Smooth muscle cell (in vitro differentiated cells): Measurements from ENCODE around the gene PNKD. TPM values are rescaled to one million over a fixed set of nuclear protein-coding genes. Genes with fewer than 3 reads are reported as not detected.

Source experiments
- DNase-seq: peaks from one replicate; lab custom pipeline; 2025; ENCODE audit not compliant: unreplicated experiment; lab: John Stamatoyannopoulos, UW
- H2AFZ ChIP-seq: fragments of 200-600 bp; sonication (generic); 2 replicates; pipeline ENCODE4 v1.6.0; 2016; ENCODE audit warnings: antibody characterized with exemption, low read depth, mild to moderate bottlenecking
- H3F3A ChIP-seq: fragments of 200-600 bp; sonication (generic); 2 replicates; pipeline ENCODE4 v1.6.0; 2017; ENCODE audit warnings: antibody characterized with exemption, low read depth
- H3K27ac ChIP-seq: fragments of 200-600 bp; sonication (generic); 2 replicates; pipeline ENCODE4 v1.5.1; 2016; ENCODE audit warnings: low read depth, mild to moderate bottlenecking
- H3K27me3 ChIP-seq: fragments of 200-600 bp; sonication (generic); 2 replicates; pipeline ENCODE4 v1.6.1; 2016; ENCODE audit warnings: low read depth, mild to moderate bottlenecking
- H3K36me3 ChIP-seq: fragments of 200-600 bp; sonication (generic); 2 replicates; pipeline ENCODE4 v1.5.1; 2016; ENCODE audit warnings: low read depth
- H3K4me1 ChIP-seq: fragments of 200-600 bp; sonication (generic); 2 replicates; pipeline ENCODE4 v1.5.1; 2016; ENCODE audit warnings: low read depth
- H3K4me2 ChIP-seq: fragments of 200-600 bp; sonication (generic); 2 replicates; pipeline ENCODE4 v1.6.0; 2016; ENCODE audit warnings: mild to moderate bottlenecking
- H3K4me3 ChIP-seq: fragments of 200-600 bp; sonication (generic); 2 replicates; pipeline ENCODE4 v1.5.1; 2016; ENCODE audit warnings: mild to moderate bottlenecking
- H3K79me2 ChIP-seq: fragments of 200-600 bp; sonication (generic); 2 replicates; pipeline ENCODE4 v1.6.0; 2016; ENCODE audit warnings: low read depth, mild to moderate bottlenecking
- H3K9ac ChIP-seq: fragments of 200-600 bp; sonication (generic); 2 replicates; pipeline ENCODE4 v1.6.0; 2016; ENCODE audit warnings: low read depth
- H3K9me3 ChIP-seq: fragments of 200-600 bp; sonication (generic); replicated peaks from 2 replicates; pipeline ENCODE4 v1.5.1; 2016; ENCODE audit warnings: low read depth
- H4K20me1 ChIP-seq: fragments of 200-600 bp; sonication (generic); 2 replicates; pipeline ENCODE4 v1.6.0; 2016; ENCODE audit warnings: low read depth
- CTCF ChIP-seq: fragments of 200-600 bp; sonication (generic); IDR thresholded peaks from 2 replicates; pipeline ENCODE4 v1.5.1; 2017; ENCODE audit warnings: borderline replicate concordance, mild to moderate bottlenecking, antibody characterized with exemption; ENCODE audit not compliant: insufficient read depth, poor library complexity, severe bottlenecking
- WGBS: methylation state at CpG from one replicate; pipeline ENCODE4 v1.1.7; 2016; ENCODE audit warnings: low lambda C conversion rate; 5-methylcytosine and 5-hydroxymethylcytosine counted together
- polyA plus RNA-seq: library from polyadenylated mRNA; unstranded; fragments of >200 nt; fragmentation: Nextera tagmentation; extraction: Ambion mirVana; gene quantifications from 2 replicates; pipeline ENCODE4 v1.2.1, GENCODE V29; 2016
- total RNA-seq: library from RNA; depleted of rRNA; stranded (reverse); fragments of >200 nt; gene quantifications from 2 replicates; pipeline ENCODE4 v1.2.3, GENCODE V29; 2014

PNKD gene
- total and polyA plus RNA-seq, 2 experiments from 2014 or later = 42.0 to 126 TPM

- Histone ChIP-seq H3K27me3 (no peaks in the 10 kb centered on the region), H2AFZ (no peak overlapping the region), H3F3A (no peaks in the 10 kb centered on the region), H3K4me2 (no peak overlapping the region), H3K36me3 (no peaks in the 10 kb centered on the region), H3K9ac (no peak overlapping the region), H3K4me3 (no peak overlapping the region), H3K4me1 (no peaks in the 10 kb centered on the region), H4K20me1 (no peaks in the 10 kb centered on the region), H3K79me2 (no peaks in the 10 kb centered on the region), H3K27ac (no peak overlapping the region), H3K9me3 (no peaks in the 10 kb centered on the region)
- TF ChIP-seq CTCF = no peak
- no peak for DNase-seq
- WGBS = 89% methylated on average over 10 of the region's 10 CpGs
Observed at GRCh38 chr2:218383892-218384519, 113.7 kb downstream of the PNKD start.

GRCh38 chr2:218384975-218385374 lies 114.7 kb downstream of the PNKD start:
- DNase-seq = no peak
- Histone ChIP-seq H4K20me1 (no peaks in the 10 kb centered on the region), H3K36me3 (no peaks in the 10 kb centered on the region), H3K9me3 (no peaks in the 10 kb centered on the region), H3K79me2 (no peaks in the 10 kb centered on the region), H3K4me1 (no peaks in the 10 kb centered on the region), H3K9ac (no peak overlapping the region), H3K27me3 (no peaks in the 10 kb centered on the region), H3K4me2 (no peak overlapping the region), H2AFZ (no peak overlapping the region), H3F3A (no peaks in the 10 kb centered on the region), H3K4me3 (no peak overlapping the region), H3K27ac (no peak overlapping the region)
- no peak for TF ChIP-seq CTCF
- WGBS = 89% methylated on average over 9 of the region's 9 CpGs

GRCh38 chr2:218386505-218387368 lies 116.4 kb downstream of the PNKD start:
- Histone ChIP-seq H3K4me1 (no peaks in the 10 kb centered on the region), H3K4me2 (peak overlapping the region; percentile 78), H3K27ac (no peak overlapping the region), H3K79me2 (no peaks in the 10 kb centered on the region), H3K27me3 (no peaks in the 10 kb centered on the region), H3F3A (no peaks in the 10 kb centered on the region), H4K20me1 (no peaks in the 10 kb centered on the region), H3K9ac (no peak overlapping the region), H3K4me3 (peak overlapping the region; percentile 43), H3K9me3 (no peaks in the 10 kb centered on the region), H3K36me3 (no peaks in the 10 kb centered on the region), H2AFZ (peak overlapping the region; percentile 93)
- no peak for DNase-seq
- 83% methylated on average over 23 of the region's 23 CpGs for WGBS
- no peak for TF ChIP-seq CTCF
